HAP-1 (cell line): Measurements from ENCODE around the gene NUDT7.

ENCODE experiments used
- DNase-seq, 2 experiments: peaks; one replicate each; pipeline ENCODE4 v3.0.0-alpha.2; 2016 to 2020; ENCODE audit warnings: low spot score in 2 of 2
- H3K27me3 ChIP-seq: fragments of 250-450 bp; sonication (Bioruptor Pico); 2 replicates; pipeline ENCODE4 v1.5.1; 2020; ENCODE audit warnings: low read depth, mild to moderate bottlenecking, moderate library complexity
- H3K36me3 ChIP-seq: fragments of 250-450 bp; sonication (Bioruptor Pico); replicated peaks from 2 replicates; pipeline ENCODE4 v1.5.1; 2020; ENCODE audit warnings: mild to moderate bottlenecking
- H3K4me1 ChIP-seq: fragments of 250-450 bp; sonication (Bioruptor Pico); 2 replicates; pipeline ENCODE4 v1.5.1; 2020; ENCODE audit warnings: mild to moderate bottlenecking
- H3K4me3 ChIP-seq: fragments of 250-450 bp; sonication (Bioruptor Pico); 2 replicates; pipeline ENCODE4 v1.5.1; 2020; ENCODE audit warnings: mild to moderate bottlenecking, moderate library complexity
- H3K9me3 ChIP-seq: fragments of 250-450 bp; sonication (Bioruptor Pico); 2 replicates; pipeline ENCODE4 v1.5.1; 2020; ENCODE audit warnings: mild to moderate bottlenecking, moderate library complexity
- in situ Hi-C: fragments of 300-500 bp; cut with MboI; formaldehyde crosslinking; loops from 3 replicates; pipeline ENCODE4 v1.14.3; 2020; ENCODE audit warnings: low sequenced_read_pairs, inconsistent platforms, mixed read lengths

The NUDT7 gene

DNA sequence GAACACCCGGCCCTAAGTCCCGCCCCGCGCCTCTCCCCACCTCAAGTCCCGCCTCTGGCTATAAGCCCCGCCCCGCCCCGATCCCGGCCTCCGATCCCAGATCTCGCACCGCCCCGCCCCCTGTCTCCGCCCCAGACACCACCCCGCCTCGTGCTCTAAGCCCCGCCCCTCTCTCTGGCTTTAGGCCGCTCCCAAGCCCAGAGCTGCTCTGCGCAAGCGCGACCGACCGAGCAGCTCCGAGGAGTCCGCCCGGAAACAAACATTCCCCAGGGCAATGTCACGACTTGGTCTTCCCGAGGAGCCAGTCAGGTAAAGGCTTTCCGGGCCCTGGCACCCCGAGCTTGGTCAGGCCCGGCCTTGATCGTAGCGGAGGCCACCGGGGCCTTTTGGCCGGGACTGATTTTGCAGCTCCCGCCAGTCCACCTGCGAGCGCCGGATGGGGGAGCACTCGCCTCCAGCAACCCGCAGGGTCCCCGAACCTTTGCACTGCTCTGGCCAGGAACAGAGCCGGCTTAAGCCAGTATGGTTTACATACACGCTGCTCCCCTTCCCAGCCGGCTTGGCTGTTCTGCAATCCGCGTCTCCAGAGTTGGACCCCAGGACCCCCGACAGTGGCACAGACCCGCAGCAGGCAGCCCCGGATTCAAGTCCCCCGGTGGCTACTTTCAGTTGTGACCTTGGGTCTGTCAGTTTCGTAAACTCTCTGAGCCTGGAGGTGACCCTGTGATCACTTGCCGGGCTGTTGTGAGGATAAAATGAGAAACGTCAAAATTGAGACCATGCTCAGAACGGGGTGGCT lies at the start of gene NUDT7:
TSS of gene NUDT7 (plus strand) at position 206 of the 799 bp plus-strand sequence. CDS start at position 275, 69 bp downstream.
- H3K4me3 ChIP-seq, result peak within 1 kb of the TSS; percentile 72
- H3K4me1 ChIP-seq, result no peaks in the 10 kb centered on the region
- no peaks in the 10 kb centered on the region for H3K9me3 ChIP-seq
- no peaks in the 10 kb centered on the region for H3K27me3 ChIP-seq
- in situ Hi-C loops, result no loop called here
- peak; percentile 84 to 99 for DNase-seq
- no peaks in the 10 kb centered on the region for H3K36me3 ChIP-seq

GRCh38 chr16:77674888-77675287 lies 47.4 kb upstream of the NUDT7 start:
- 0 out of 2 replicates have a peak, but pooled peaks cover 7% of the 10 kb centered on the region for H3K27me3 ChIP-seq
- no peaks in the 10 kb centered on the region for H3K4me1 ChIP-seq
- DNase-seq, result no peak
- H3K4me3 ChIP-seq, result no peak overlapping the region
- no peaks in the 10 kb centered on the region for H3K36me3 ChIP-seq
- no peaks in the 10 kb centered on the region for H3K9me3 ChIP-seq
- in situ Hi-C loops, result loop anchor here (5.0 kb wide), 1 partner anchor 297 kb away; no protein-coding TSS in a partner anchor

DNA sequence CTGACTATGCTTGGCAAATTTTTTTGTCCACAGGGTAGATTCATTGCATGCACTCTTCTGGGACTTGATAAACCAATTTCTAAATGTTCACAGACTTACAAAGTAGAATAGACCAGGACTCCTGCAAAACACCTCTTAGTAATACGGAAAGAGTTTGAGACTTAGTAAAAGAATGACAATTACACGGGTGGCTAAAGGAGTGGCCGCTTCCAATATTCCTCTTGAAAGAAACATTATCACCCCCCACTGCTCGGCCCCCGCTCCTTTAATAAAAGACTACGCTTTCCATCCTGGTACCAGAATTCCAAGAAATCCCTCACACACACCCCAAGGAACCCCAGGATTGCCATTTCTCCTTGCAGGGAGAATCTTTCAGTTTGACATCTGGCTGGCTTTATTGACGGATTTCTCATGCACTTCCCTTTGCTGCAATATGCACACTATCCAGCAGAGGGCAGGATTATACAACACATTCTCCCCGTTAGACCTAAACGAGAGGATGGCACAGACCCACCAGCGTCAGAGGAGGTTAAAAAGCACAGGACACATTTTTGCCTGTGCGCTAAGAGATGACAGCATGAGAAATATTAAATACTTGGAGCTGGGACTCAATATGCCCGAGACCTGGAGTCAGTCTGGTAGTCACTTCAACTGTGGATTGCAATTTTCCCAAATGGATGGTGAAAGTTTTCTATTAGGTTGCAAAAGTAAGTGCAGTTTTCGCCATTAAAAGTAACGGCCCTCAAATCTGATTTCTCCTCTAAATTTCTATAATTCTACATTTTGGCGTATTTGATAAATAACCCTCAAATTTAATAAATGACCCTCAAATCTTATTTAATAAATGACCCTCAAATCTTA lies 46.6 kb upstream of the NUDT7 start:
- Histone ChIP-seq H3K4me3 (no peak overlapping the region), H3K9me3 (no peaks in the 10 kb centered on the region), H3K27me3 (0 out of 2 replicates have a peak, but pooled peaks cover 7% of the 10 kb centered on the region), H3K4me1 (no peaks in the 10 kb centered on the region), H3K36me3 (no peaks in the 10 kb centered on the region)
- in situ Hi-C loops, result loop anchor here (5.0 kb wide), 1 partner anchor 297 kb away; no protein-coding TSS in a partner anchor
- DNase-seq, result peak; percentile 36 to 77

DNA sequence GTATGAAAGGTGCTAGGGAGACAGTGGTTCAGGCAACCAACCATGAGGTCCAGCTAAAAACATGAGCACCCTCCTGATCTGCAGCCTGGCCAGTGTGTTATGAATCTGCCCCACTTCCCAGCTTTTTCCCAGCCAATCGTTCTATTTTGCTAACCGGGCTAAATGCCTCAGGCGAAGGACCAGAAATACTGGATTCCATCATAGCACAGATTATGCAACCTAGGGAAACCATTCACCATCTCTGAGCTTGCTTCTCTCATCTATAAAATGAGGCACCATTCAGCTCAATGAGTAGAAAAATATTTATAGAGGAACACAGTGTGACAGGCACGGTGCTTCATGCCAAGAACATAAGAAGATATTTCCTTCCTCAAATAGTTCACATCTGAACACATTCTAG lies 45.2 kb upstream of the NUDT7 start:
- Histone ChIP-seq H3K4me3 (no peak overlapping the region), H3K4me1 (no peaks in the 10 kb centered on the region), H3K9me3 (no peaks in the 10 kb centered on the region), H3K27me3 (0 out of 2 replicates have a peak, but pooled peaks cover 7% of the 10 kb centered on the region), H3K36me3 (no peaks in the 10 kb centered on the region)
- in situ Hi-C loops, result loop anchor here (5.0 kb wide), 1 partner anchor 295 kb away; no protein-coding TSS in a partner anchor
- DNase-seq, result no peak

DNA sequence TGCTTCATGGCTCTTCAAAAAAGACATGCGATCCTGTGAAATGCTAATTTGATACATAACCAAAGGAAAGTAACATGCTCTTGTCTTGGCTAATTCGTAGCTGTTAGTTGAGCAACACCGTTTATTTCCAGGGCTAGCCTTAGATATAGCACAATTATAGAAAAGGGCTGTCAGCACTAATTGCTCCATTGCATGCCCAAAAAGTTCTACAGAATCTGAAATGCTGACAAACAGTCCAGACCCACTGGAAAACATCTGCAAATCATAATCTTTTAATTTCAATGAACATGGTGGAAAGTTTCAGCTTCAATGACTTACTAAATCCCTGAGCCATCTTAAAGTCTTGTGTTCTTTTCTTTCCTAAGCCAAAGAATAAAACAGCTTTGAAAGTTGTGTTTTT lies 42.9 kb upstream of the NUDT7 start:
- no peaks in the 10 kb centered on the region for H3K36me3 ChIP-seq
- no peaks in the 10 kb centered on the region for H3K9me3 ChIP-seq
- in situ Hi-C loops, result loop anchor here (5.0 kb wide), 1 partner anchor 293 kb away; no protein-coding TSS in a partner anchor
- H3K4me3 ChIP-seq, result no peak overlapping the region
- no peaks in the 10 kb centered on the region for H3K4me1 ChIP-seq
- 0 out of 2 replicates have a peak, but pooled peaks cover 7% of the 10 kb centered on the region for H3K27me3 ChIP-seq
- no peak for DNase-seq

- H3K4me1 ChIP-seq, result no peaks in the 10 kb centered on the region
- 0 out of 2 replicates have a peak, but pooled peaks cover 7% of the 10 kb centered on the region for H3K27me3 ChIP-seq
- no peaks in the 10 kb centered on the region for H3K9me3 ChIP-seq
- DNase-seq, result no peak
- in situ Hi-C loops, result loop anchor here (5.0 kb wide), 1 partner anchor 292 kb away; no protein-coding TSS in a partner anchor
- no peak overlapping the region for H3K4me3 ChIP-seq
- no peaks in the 10 kb centered on the region for H3K36me3 ChIP-seq
These were observed 42.4 kb upstream of the NUDT7 start for GRCh38 chr16:77679901-77680300.

DNA sequence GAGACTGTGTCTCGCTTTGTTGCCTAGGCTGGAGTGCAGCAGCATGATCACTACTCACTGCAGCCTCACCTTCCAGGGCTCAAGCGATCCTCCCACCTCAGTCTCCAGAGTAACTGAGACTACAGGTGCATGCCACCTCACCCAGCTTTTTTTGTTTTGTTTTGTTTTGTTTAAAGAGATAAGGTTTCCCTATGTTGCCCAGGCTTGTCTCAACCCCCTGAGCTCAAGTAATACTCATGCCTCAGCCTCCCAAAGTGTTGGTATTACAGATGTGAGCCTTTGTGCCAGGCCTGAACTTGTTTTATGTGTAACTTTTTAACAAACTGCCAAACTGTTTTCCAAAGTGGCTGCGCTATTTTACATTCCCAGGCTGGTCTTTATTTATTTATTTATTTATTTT lies 41.8 kb upstream of the NUDT7 start:
- no peaks in the 10 kb centered on the region for H3K4me1 ChIP-seq
- in situ Hi-C loops, result no loop called here
- no peaks in the 10 kb centered on the region for H3K9me3 ChIP-seq
- DNase-seq, result no peak
- no peak overlapping the region for H3K4me3 ChIP-seq
- no peaks in the 10 kb centered on the region for H3K36me3 ChIP-seq
- 0 out of 2 replicates have a peak, but pooled peaks cover 1% of the 10 kb centered on the region for H3K27me3 ChIP-seq

GRCh38 chr16:77682586-77682985 lies 39.7 kb upstream of the NUDT7 start:
- H3K9me3 ChIP-seq, result no peaks in the 10 kb centered on the region
- H3K4me1 ChIP-seq, result no peaks in the 10 kb centered on the region
- no peaks in the 10 kb centered on the region for H3K36me3 ChIP-seq
- in situ Hi-C loops, result no loop called here
- no peaks in the 10 kb centered on the region for H3K27me3 ChIP-seq
- H3K4me3 ChIP-seq, result no peak overlapping the region
- no peak for DNase-seq

DNA sequence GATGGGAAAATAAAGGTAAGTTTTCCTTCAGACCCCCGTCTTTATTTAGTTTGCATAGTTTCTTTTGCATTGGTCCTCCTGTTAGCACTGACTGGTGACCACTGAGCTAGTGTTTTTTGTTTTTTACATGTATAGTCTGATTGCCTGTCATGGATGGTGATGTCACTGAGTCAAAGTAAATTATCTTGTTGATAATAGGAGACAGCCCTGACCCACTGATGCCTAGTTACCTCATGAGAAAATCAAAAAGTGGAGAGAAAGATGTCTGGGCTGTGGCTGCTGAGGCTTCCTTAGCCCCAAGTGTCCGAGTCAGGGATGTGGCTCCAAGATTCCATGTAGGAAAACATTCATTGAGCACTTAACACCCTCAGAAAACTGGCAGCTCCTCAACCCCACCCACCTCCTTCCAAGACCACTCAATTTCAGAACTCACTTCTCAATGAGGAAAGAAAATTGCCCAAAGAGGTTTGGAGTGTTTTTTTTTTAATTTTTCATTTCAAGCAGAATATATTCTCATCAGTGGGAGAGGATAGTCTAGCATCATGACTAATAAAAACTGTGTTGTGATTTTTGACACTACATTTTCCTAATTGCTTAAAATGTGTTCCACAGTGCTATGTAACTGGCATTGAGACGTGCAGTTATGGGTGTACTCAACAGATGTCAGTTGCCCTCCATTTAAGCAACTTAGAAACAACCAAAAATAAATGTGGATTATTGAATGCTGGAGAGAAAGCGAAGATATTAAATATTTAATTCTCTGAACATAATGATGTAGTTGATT lies 38.7 kb upstream of the NUDT7 start:
- no peak overlapping the region for H3K4me3 ChIP-seq
- no peaks in the 10 kb centered on the region for H3K4me1 ChIP-seq
- H3K36me3 ChIP-seq, result no peaks in the 10 kb centered on the region
- in situ Hi-C loops, result no loop called here
- DNase-seq, result no peak
- no peaks in the 10 kb centered on the region for H3K27me3 ChIP-seq
- no peaks in the 10 kb centered on the region for H3K9me3 ChIP-seq

- no peaks in the 10 kb centered on the region for H3K36me3 ChIP-seq
- H3K4me1 ChIP-seq, result no peaks in the 10 kb centered on the region
- in situ Hi-C loops, result no loop called here
- no peaks in the 10 kb centered on the region for H3K9me3 ChIP-seq
- DNase-seq, result no peak
- no peak overlapping the region for H3K4me3 ChIP-seq
- H3K27me3 ChIP-seq, result no peaks in the 10 kb centered on the region
These were observed 38.2 kb upstream of the NUDT7 start for GRCh38 chr16:77684181-77684526.

DNA sequence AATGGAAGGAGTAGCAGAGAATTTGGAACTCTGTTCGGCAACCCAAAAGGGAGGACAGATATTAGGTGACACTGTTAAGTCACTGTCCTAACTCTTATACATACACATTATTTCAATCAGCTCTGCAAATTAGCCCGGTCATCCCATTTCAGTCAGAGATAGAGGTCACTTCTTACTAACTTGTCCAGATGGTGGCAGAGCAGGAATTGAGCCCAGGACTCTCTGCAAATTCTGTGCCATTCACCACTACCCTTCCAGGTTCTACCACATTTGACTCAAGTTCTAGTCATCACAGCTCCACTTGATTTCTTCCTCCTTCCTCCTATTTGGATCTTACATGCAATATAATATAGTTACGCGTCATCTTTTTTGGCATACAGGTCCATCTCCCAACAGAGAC lies 35.9 kb upstream of the NUDT7 start:
- in situ Hi-C loops, result no loop called here
- Histone ChIP-seq H3K4me1 (no peaks in the 10 kb centered on the region), H3K4me3 (no peak overlapping the region), H3K27me3 (no peaks in the 10 kb centered on the region), H3K9me3 (no peaks in the 10 kb centered on the region), H3K36me3 (no peaks in the 10 kb centered on the region)
- no peak for DNase-seq

GRCh38 chr16:77689971-77690370 lies 32.3 kb upstream of the NUDT7 start:
- Histone ChIP-seq H3K36me3 (no peaks in the 10 kb centered on the region), H3K4me3 (no peak overlapping the region), H3K4me1 (no peaks in the 10 kb centered on the region), H3K9me3 (no peaks in the 10 kb centered on the region), H3K27me3 (no peaks in the 10 kb centered on the region)
- no peak for DNase-seq
- in situ Hi-C loops, result no loop called here

DNA sequence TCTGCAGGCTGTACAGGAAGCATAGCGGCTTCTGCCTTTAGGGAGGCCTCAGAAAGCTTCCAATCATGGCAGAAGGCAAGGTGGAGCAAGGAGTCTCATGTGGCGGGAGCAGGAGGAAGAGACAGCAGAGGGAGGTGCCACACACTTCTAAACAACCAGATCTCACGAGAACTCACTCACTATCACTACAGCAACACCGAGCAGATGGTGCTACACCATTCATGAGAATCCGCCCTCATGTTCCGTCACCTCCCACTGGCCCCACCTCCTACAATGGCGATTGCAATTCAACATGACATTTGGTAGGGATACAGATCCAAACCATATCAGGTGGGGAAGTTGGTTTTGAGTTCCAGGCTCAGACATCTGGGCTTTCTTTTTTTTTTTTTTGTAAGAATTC lies 31.9 kb upstream of the NUDT7 start:
- H3K27me3 ChIP-seq, result no peaks in the 10 kb centered on the region
- in situ Hi-C loops, result no loop called here
- no peaks in the 10 kb centered on the region for H3K4me1 ChIP-seq
- H3K9me3 ChIP-seq, result no peaks in the 10 kb centered on the region
- no peak overlapping the region for H3K4me3 ChIP-seq
- no peaks in the 10 kb centered on the region for H3K36me3 ChIP-seq
- DNase-seq, result no peak
